Muscle of arm (tissue), 12 donors: Measurements from ENCODE around the gene HTR6. TPM values are rescaled to one million over a fixed set of nuclear protein-coding genes. Genes with fewer than 3 reads are reported as not detected.

Experiments used
- DNase-seq: peaks from one replicate; pipeline ENCODE4 v3.0.0-alpha.2; 2013
- polyA plus RNA-seq, 12 donors: library from polyadenylated mRNA; unstranded; fragments of 120-200 nt; gene quantifications; one replicate each; pipeline ENCODE4 v1.2.1, GENCODE V29; 2013; ENCODE audit not compliant: insufficient read length in 12 of 12

The HTR6 gene
- polyA plus RNA-seq, 12 donors: not detected

GRCh38 chr1:19717467-19717866, 52.8 kb downstream of the HTR6 start:
- DNase-seq: no peak

- no peak for DNase-seq
These were observed 55.5 kb downstream of the HTR6 start for GRCh38 chr1:19720174-19720573.

GRCh38 chr1:19720973-19721372, 56.3 kb downstream of the HTR6 start:
- no peak for DNase-seq

GRCh38 chr1:19723874-19724273, 59.2 kb downstream of the HTR6 start:
- no peak for DNase-seq

- DNase-seq: no peak
These were observed 60.9 kb downstream of the HTR6 start for GRCh38 chr1:19725606-19726005.

GRCh38 chr1:19728413-19729145, 63.9 kb downstream of the HTR6 start:
- DNase-seq: no peak

GRCh38 chr1:19730232-19730631, 65.6 kb downstream of the HTR6 start:
- DNase-seq: no peak

Other genes with a start within 250 kb of the HTR6 start
- gene CAPZB, start 179.3 kb upstream of the HTR6 start, polyA plus RNA-seq: 100 to 1,000 TPM in 11 of 12 donors, not detected in 1; 191 to 264 (median 235) TPM
- 100 to 1,000 TPM in 1 of 12 donors, 10 to 100 TPM in 10, not detected in 1; 22.3 to 103 (median 34.8) TPM for gene NBL1, start 20.6 kb upstream of the HTR6 start, polyA plus RNA-seq
- 1 to 10 TPM in 11 of 12 donors, not detected in 1; 1.3 to 7.5 (median 1.9) TPM for gene TMCO4, start 135.0 kb downstream of the HTR6 start, polyA plus RNA-seq
- gene RNF186, start 150.4 kb downstream of the HTR6 start, polyA plus RNA-seq: 10 to 100 TPM in 1 of 12 donors, under 1 TPM in 1, not detected in 10; 0.14 to 12.2 TPM
- 10 to 100 TPM in 3 of 12 donors, 1 to 10 TPM in 8, not detected in 1; 3.7 to 13.8 (median 6.6) TPM for gene OTUD3, start 217.5 kb downstream of the HTR6 start, polyA plus RNA-seq